ENCODE data around the gene TSPAN13.

TSPAN13 gene

DNA sequence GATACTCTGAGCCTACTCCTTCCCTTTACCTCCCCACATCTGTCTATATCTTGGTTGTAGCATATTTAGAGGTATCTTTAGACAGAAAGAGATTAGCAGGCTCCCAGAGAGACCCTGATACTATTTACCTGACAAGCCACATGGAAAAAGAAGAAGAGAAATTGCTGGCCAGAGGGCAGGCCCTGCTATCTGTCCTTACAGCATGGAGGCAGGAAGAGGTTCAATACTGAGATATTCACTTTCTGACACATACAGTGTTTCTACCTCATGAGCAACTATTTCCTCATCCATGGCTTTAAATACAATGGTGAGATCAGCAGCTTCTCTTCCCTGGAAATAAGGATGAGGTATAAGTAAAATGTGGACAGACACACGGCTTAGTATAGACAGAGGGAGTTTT is 33.9 kb upstream of the TSPAN13 start:
- no peak overlapping the region for H3K4ac ChIP-seq (ENCODE audit: low read depth, low read length)
- no peak overlapping the region for H3K23ac ChIP-seq (ENCODE audit: low read length)
- H2AK5ac ChIP-seq (ENCODE audit: low read length): no peak overlapping the region
- no peak overlapping the region for H2BK120ac ChIP-seq (ENCODE audit: insufficient read depth, low read length, poor library complexity)
- no peaks in the 10 kb centered on the region for H3K9me3 ChIP-seq (ENCODE audit: insufficient read depth, low read depth, low read length)
- H3K4me2 ChIP-seq (ENCODE audit: low read length): no peak overlapping the region
- no peak overlapping the region for H2AFZ ChIP-seq (ENCODE audit: insufficient read depth, low read length, poor library complexity)
- H3K27ac ChIP-seq (ENCODE audit: low read depth, low read length): no peak overlapping the region
- H3K18ac ChIP-seq (ENCODE audit: low read length): no peak overlapping the region
- H3K79me1 ChIP-seq (ENCODE audit: low read length): peaks cover 2% of the 10 kb centered on the region
- WGBS (ENCODE audit: extremely low coverage, insufficient coverage, insufficient read length): no CpG with 5 or more reads among the region's 1 CpG
- H3K4me1 ChIP-seq (ENCODE audit: control insufficient read depth in 1 of 2, insufficient read depth in 2 of 2, low read length in 2 of 2): peaks cover 0 to 3% of the 10 kb centered on the region in 2 experiments
- DNase-seq: peak in 1 of 2 donors; percentile 55
- no peak overlapping the region for H4K8ac ChIP-seq (ENCODE audit: low read depth, low read length)
- H3K79me2 ChIP-seq (ENCODE audit: control insufficient read depth, insufficient read depth, low read length, poor library complexity): no peaks in the 10 kb centered on the region
- no peaks in the 10 kb centered on the region for H3K36me3 ChIP-seq (ENCODE audit: control insufficient read depth in 1 of 2, insufficient read depth in 2 of 2, low read length in 2 of 2)
- no peaks in the 10 kb centered on the region for H3K27me3 ChIP-seq (ENCODE audit: insufficient read depth, low read length)
- no peak overlapping the region for H3K14ac ChIP-seq (ENCODE audit: low read length)
- no peak overlapping the region for H2BK5ac ChIP-seq (ENCODE audit: low read depth, low read length, poor library complexity)
- H3K4me3 ChIP-seq (ENCODE audit: low read depth, low read length): no peak overlapping the region
- no peak overlapping the region for H2BK12ac ChIP-seq (ENCODE audit: low read length)
- H4K91ac ChIP-seq (ENCODE audit: low read depth, low read length): no peak overlapping the region
- no peak overlapping the region for H3K9ac ChIP-seq (ENCODE audit: low read length)
- H4K12ac ChIP-seq (ENCODE audit: low read depth, low read length): no peak overlapping the region

DNA sequence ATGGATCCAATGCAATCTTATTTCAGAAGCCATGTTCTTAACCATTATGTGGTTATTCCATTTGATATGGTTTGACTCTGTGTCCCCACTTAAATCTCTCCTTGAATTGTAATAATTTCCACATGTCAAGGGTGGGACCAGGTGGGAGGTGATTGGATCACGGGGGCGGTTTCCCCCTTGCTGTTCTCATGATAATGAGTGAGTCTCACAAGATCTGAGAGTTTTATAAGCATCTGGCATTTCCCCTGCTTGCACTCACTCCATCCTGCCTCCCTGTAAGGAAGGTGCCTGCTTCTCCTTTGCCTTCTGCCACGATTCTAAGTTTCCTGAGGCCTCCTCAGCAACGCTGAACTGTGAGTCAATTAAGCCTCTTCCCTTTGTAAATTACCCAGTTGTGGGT is 32.0 kb upstream of the TSPAN13 start:
- Histone ChIP-seq H2BK12ac (ENCODE audit: low read length) (no peak overlapping the region), H3K4me3 (ENCODE audit: low read depth, low read length) (no peak overlapping the region), H4K91ac (ENCODE audit: low read depth, low read length) (no peak overlapping the region), H3K79me2 (ENCODE audit: control insufficient read depth, insufficient read depth, low read length, poor library complexity) (no peaks in the 10 kb centered on the region), H4K12ac (ENCODE audit: low read depth, low read length) (no peak overlapping the region), H3K18ac (ENCODE audit: low read length) (no peak overlapping the region), H2AFZ (ENCODE audit: insufficient read depth, low read length, poor library complexity) (no peak overlapping the region), H3K4ac (ENCODE audit: low read depth, low read length) (no peak overlapping the region), H3K27me3 (ENCODE audit: insufficient read depth, low read length) (no peaks in the 10 kb centered on the region), H3K4me2 (ENCODE audit: low read length) (no peak overlapping the region), H3K79me1 (ENCODE audit: low read length) (no peaks in the 10 kb centered on the region), H3K9me3 (ENCODE audit: insufficient read depth, low read depth, low read length) (no peaks in the 10 kb centered on the region), H3K14ac (ENCODE audit: low read length) (no peak overlapping the region), H2AK5ac (ENCODE audit: low read length) (no peak overlapping the region), H2BK120ac (ENCODE audit: insufficient read depth, low read length, poor library complexity) (no peak overlapping the region), H3K4me1 (ENCODE audit: control insufficient read depth in 1 of 2, insufficient read depth in 2 of 2, low read length in 2 of 2) (peaks cover 0 to 3% of the 10 kb centered on the region in 2 experiments), H3K9ac (ENCODE audit: low read length) (no peak overlapping the region), H3K27ac (ENCODE audit: low read depth, low read length) (no peak overlapping the region), H3K23ac (ENCODE audit: low read length) (no peak overlapping the region), H2BK5ac (ENCODE audit: low read depth, low read length, poor library complexity) (no peak overlapping the region), H3K36me3 (ENCODE audit: control insufficient read depth in 1 of 2, insufficient read depth in 2 of 2, low read length in 2 of 2) (no peaks in the 10 kb centered on the region), H4K8ac (ENCODE audit: low read depth, low read length) (no peak overlapping the region)
- no peak for DNase-seq
- WGBS (ENCODE audit: extremely low coverage, insufficient coverage, insufficient read length): no CpG with 5 or more reads among the region's 4 CpGs

DNA sequence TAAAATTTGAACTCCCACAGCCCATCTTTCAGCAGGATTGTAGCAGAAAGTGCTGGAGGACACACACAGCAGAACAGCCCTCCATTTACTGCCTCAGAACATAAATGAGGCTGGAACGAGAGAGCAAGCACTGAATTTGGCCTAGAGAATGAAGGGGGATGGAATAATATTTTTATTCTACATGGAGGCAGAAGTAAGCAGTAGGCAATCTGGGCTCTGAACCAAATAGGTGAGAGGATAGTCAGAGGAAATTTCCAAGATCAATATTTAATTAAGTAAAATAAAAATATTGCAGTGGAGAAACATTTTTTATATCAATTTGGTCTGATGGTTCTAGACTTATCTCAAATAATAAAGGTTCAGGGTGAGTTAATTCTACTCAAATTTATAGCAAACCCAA is 29.2 kb upstream of the TSPAN13 start:
- H3K79me1 ChIP-seq (ENCODE audit: low read length): no peaks in the 10 kb centered on the region
- H3K23ac ChIP-seq (ENCODE audit: low read length): no peak overlapping the region
- H4K91ac ChIP-seq (ENCODE audit: low read depth, low read length): no peak overlapping the region
- H4K12ac ChIP-seq (ENCODE audit: low read depth, low read length): no peak overlapping the region
- H3K9ac ChIP-seq (ENCODE audit: low read length): no peak overlapping the region
- no peaks in the 10 kb centered on the region for H3K79me2 ChIP-seq (ENCODE audit: control insufficient read depth, insufficient read depth, low read length, poor library complexity)
- no peak overlapping the region for H2BK12ac ChIP-seq (ENCODE audit: low read length)
- H3K27me3 ChIP-seq (ENCODE audit: insufficient read depth, low read length): no peaks in the 10 kb centered on the region
- H4K8ac ChIP-seq (ENCODE audit: low read depth, low read length): no peak overlapping the region
- no peak overlapping the region for H3K14ac ChIP-seq (ENCODE audit: low read length)
- H2BK120ac ChIP-seq (ENCODE audit: insufficient read depth, low read length, poor library complexity): no peak overlapping the region
- H2AK5ac ChIP-seq (ENCODE audit: low read length): no peak overlapping the region
- peaks cover 0 to 2% of the 10 kb centered on the region in 2 experiments for H3K36me3 ChIP-seq (ENCODE audit: control insufficient read depth in 1 of 2, insufficient read depth in 2 of 2, low read length in 2 of 2)
- H3K4ac ChIP-seq (ENCODE audit: low read depth, low read length): no peak overlapping the region
- no peak overlapping the region for H3K18ac ChIP-seq (ENCODE audit: low read length)
- no peaks in the 10 kb centered on the region for H3K4me1 ChIP-seq (ENCODE audit: control insufficient read depth in 1 of 2, insufficient read depth in 2 of 2, low read length in 2 of 2)
- no peak overlapping the region for H2BK5ac ChIP-seq (ENCODE audit: low read depth, low read length, poor library complexity)
- no peak overlapping the region for H3K4me3 ChIP-seq (ENCODE audit: low read depth, low read length)
- no peak overlapping the region for H3K4me2 ChIP-seq (ENCODE audit: low read length)
- H3K27ac ChIP-seq (ENCODE audit: low read depth, low read length): no peak overlapping the region
- WGBS (ENCODE audit: extremely low coverage, insufficient coverage, insufficient read length): no CpG with 5 or more reads among the region's 1 CpG
- H3K9me3 ChIP-seq (ENCODE audit: insufficient read depth, low read depth, low read length): no peaks in the 10 kb centered on the region
- no peak overlapping the region for H2AFZ ChIP-seq (ENCODE audit: insufficient read depth, low read length, poor library complexity)
- DNase-seq: no peak

DNA sequence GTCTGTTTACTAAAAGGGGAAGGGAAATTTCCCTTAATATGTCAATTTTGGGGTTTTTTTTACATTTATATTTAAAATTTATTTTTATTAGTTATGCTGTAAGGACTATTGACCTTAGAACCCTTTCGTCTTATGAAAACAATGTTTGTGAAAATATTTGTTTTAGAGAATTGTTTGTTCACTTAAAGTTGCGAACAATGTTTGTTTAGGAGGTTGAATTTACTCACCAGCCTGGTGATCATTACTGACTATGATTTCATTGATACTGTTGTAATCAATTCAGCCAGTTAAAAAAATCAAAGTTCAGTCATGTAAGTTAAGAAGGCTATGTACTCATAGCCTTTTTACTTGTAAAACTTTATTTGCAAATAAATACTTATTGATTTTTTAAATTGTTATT is 27.4 kb upstream of the TSPAN13 start:
- WGBS (ENCODE audit: extremely low coverage, insufficient coverage, insufficient read length): no CpG with 5 or more reads among the region's 2 CpGs
- H3K27me3 ChIP-seq (ENCODE audit: insufficient read depth, low read length): no peaks in the 10 kb centered on the region
- H2BK5ac ChIP-seq (ENCODE audit: low read depth, low read length, poor library complexity): no peak overlapping the region
- H3K4ac ChIP-seq (ENCODE audit: low read depth, low read length): no peak overlapping the region
- no peak overlapping the region for H3K4me2 ChIP-seq (ENCODE audit: low read length)
- no peak overlapping the region for H4K12ac ChIP-seq (ENCODE audit: low read depth, low read length)
- no peak overlapping the region for H2BK12ac ChIP-seq (ENCODE audit: low read length)
- no peak overlapping the region for H2AFZ ChIP-seq (ENCODE audit: insufficient read depth, low read length, poor library complexity)
- no peak overlapping the region for H3K27ac ChIP-seq (ENCODE audit: low read depth, low read length)
- DNase-seq: no peak
- peaks cover 0 to 4% of the 10 kb centered on the region in 2 experiments for H3K36me3 ChIP-seq (ENCODE audit: control insufficient read depth in 1 of 2, insufficient read depth in 2 of 2, low read length in 2 of 2)
- no peak overlapping the region for H3K18ac ChIP-seq (ENCODE audit: low read length)
- no peak overlapping the region for H3K9ac ChIP-seq (ENCODE audit: low read length)
- H2AK5ac ChIP-seq (ENCODE audit: low read length): no peak overlapping the region
- H3K79me2 ChIP-seq (ENCODE audit: control insufficient read depth, insufficient read depth, low read length, poor library complexity): no peaks in the 10 kb centered on the region
- H4K91ac ChIP-seq (ENCODE audit: low read depth, low read length): no peak overlapping the region
- H3K79me1 ChIP-seq (ENCODE audit: low read length): no peaks in the 10 kb centered on the region
- no peak overlapping the region for H2BK120ac ChIP-seq (ENCODE audit: insufficient read depth, low read length, poor library complexity)
- H3K4me3 ChIP-seq (ENCODE audit: low read depth, low read length): no peak overlapping the region
- no peaks in the 10 kb centered on the region for H3K9me3 ChIP-seq (ENCODE audit: insufficient read depth, low read depth, low read length)
- no peak overlapping the region for H4K8ac ChIP-seq (ENCODE audit: low read depth, low read length)
- H3K14ac ChIP-seq (ENCODE audit: low read length): no peak overlapping the region
- no peak overlapping the region for H3K23ac ChIP-seq (ENCODE audit: low read length)
- peaks cover 3 to 4% of the 10 kb centered on the region in 2 experiments for H3K4me1 ChIP-seq (ENCODE audit: control insufficient read depth in 1 of 2, insufficient read depth in 2 of 2, low read length in 2 of 2)

Measured in trophoblast cell (in vitro differentiated cells and primary cell).